ENCODE results near the gene CEP83.

Gene CEP83

GRCh38 chr12:94353130-94353529 lies 106.5 kb downstream of the CEP83 start:
- Histone ChIP-seq H3K27me3 (ENCODE audit: insufficient read depth, low read length, poor library complexity) (no peaks in the 10 kb centered on the region), H3K36me3 (ENCODE audit: insufficient read depth, low read length) (peaks cover 19% of the 10 kb centered on the region), H3K9me3 (ENCODE audit: insufficient read depth, low read length, severe bottlenecking) (peaks cover 31% of the 10 kb centered on the region), H3K9ac (ENCODE audit: low read depth, low read length) (no peak overlapping the region), H3K27ac (ENCODE audit: low read length) (no peak overlapping the region), H3K4me1 (ENCODE audit: insufficient read depth, low read length) (no peaks in the 10 kb centered on the region), H3K4me2 (ENCODE audit: insufficient read depth, low read length) (no peak overlapping the region), H3K4me3 (ENCODE audit: low read depth in 1 of 2, low read length in 2 of 2) (no peak overlapping the region), H3K79me2 (ENCODE audit: insufficient read depth, low read length) (no peaks in the 10 kb centered on the region), H2AFZ (ENCODE audit: low read depth, low read length) (no peak overlapping the region), H4K20me1 (ENCODE audit: insufficient read depth, low read length) (no peaks in the 10 kb centered on the region)
- DNase-seq: no peak
- TF ChIP-seq, protein P1, sequence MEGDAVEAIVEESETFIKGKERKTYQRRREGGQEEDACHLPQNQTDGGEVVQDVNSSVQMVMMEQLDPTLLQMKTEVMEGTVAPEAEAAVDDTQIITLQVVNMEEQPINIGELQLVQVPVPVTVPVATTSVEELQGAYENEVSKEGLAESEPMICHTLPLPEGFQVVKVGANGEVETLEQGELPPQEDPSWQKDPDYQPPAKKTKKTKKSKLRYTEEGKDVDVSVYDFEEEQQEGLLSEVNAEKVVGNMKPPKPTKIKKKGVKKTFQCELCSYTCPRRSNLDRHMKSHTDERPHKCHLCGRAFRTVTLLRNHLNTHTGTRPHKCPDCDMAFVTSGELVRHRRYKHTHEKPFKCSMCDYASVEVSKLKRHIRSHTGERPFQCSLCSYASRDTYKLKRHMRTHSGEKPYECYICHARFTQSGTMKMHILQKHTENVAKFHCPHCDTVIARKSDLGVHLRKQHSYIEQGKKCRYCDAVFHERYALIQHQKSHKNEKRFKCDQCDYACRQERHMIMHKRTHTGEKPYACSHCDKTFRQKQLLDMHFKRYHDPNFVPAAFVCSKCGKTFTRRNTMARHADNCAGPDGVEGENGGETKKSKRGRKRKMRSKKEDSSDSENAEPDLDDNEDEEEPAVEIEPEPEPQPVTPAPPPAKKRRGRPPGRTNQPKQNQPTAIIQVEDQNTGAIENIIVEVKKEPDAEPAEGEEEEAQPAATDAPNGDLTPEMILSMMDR (IDR thresholded peaks at IDR 0.05; ENCODE audit: borderline replicate concordance, extremely low read depth, low read length, poor library complexity, severe bottlenecking): no peak
- TF ChIP-seq EZH2 (IDR thresholded peaks at IDR 0.05; ENCODE audit: borderline replicate concordance, low read depth, low read length, severe bottlenecking): no peak
- no peak for ATAC-seq (ENCODE audit: insufficient read depth, low read depth)

DNA sequence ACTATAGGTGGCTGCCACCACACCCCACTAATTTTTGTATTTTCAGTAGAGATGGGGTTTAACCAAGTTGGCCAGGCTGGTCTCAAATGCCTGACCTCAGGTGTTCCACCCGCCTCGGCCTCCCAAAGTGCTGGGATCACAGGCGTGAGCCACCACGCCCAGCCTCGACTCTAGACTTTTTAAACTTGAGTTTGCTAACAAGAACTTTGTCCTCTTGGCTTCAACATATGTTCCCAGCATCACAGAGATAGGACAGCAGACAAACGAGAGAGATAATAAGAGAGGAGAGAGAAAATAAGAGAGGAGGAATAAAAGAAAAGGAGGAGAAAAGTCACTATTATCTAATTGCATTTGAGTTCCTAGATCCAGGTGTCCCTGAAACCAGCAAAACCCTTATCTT lies 119.1 kb downstream of the CEP83 start:
- H3K9ac ChIP-seq (ENCODE audit: low read depth, low read length): no peak overlapping the region
- H3K27me3 ChIP-seq (ENCODE audit: insufficient read depth, low read length, poor library complexity): no peaks in the 10 kb centered on the region
- no peak overlapping the region for H3K4me3 ChIP-seq (ENCODE audit: low read depth in 1 of 2, low read length in 2 of 2)
- H3K9me3 ChIP-seq (ENCODE audit: insufficient read depth, low read length, severe bottlenecking): no peaks in the 10 kb centered on the region
- DNase-seq (no peak), ATAC-seq (ENCODE audit: insufficient read depth, low read depth) (no peak)
- no peak overlapping the region for H3K27ac ChIP-seq (ENCODE audit: low read length)
- no peak for TF ChIP-seq EZH2 (IDR thresholded peaks at IDR 0.05; ENCODE audit: borderline replicate concordance, low read depth, low read length, severe bottlenecking)
- no peaks in the 10 kb centered on the region; the same call in 1 of the 2 replicates for H3K36me3 ChIP-seq (ENCODE audit: insufficient read depth, low read length)
- no peak overlapping the region for H2AFZ ChIP-seq (ENCODE audit: low read depth, low read length)
- no peaks in the 10 kb centered on the region for H3K4me1 ChIP-seq (ENCODE audit: insufficient read depth, low read length)
- no peaks in the 10 kb centered on the region for H4K20me1 ChIP-seq (ENCODE audit: insufficient read depth, low read length)
- H3K79me2 ChIP-seq (ENCODE audit: insufficient read depth, low read length): no peaks in the 10 kb centered on the region
- no peak overlapping the region for H3K4me2 ChIP-seq (ENCODE audit: insufficient read depth, low read length)

GRCh38 chr12:94338006-94338794 lies 121.5 kb downstream of the CEP83 start:
- Histone ChIP-seq H2AFZ (ENCODE audit: low read depth, low read length) (no peak overlapping the region), H4K20me1 (ENCODE audit: insufficient read depth, low read length) (no peaks in the 10 kb centered on the region), H3K27ac (ENCODE audit: low read length) (no peak overlapping the region), H3K9me3 (ENCODE audit: insufficient read depth, low read length, severe bottlenecking) (no peaks in the 10 kb centered on the region), H3K9ac (ENCODE audit: low read depth, low read length) (no peak overlapping the region), H3K36me3 (ENCODE audit: insufficient read depth, low read length) (no peaks in the 10 kb centered on the region), H3K79me2 (ENCODE audit: insufficient read depth, low read length) (no peaks in the 10 kb centered on the region), H3K27me3 (ENCODE audit: insufficient read depth, low read length, poor library complexity) (no peaks in the 10 kb centered on the region), H3K4me2 (ENCODE audit: insufficient read depth, low read length) (no peak overlapping the region), H3K4me1 (ENCODE audit: insufficient read depth, low read length) (no peaks in the 10 kb centered on the region), H3K4me3 (ENCODE audit: low read depth in 1 of 2, low read length in 2 of 2) (no peak overlapping the region)
- TF ChIP-seq, protein P1 (IDR thresholded peaks at IDR 0.05; ENCODE audit: borderline replicate concordance, extremely low read depth, low read length, poor library complexity, severe bottlenecking): no peak
- no peak for TF ChIP-seq EZH2 (IDR thresholded peaks at IDR 0.05; ENCODE audit: borderline replicate concordance, low read depth, low read length, severe bottlenecking)
- ATAC-seq (ENCODE audit: insufficient read depth, low read depth) (no peak), DNase-seq (no peak)

DNA sequence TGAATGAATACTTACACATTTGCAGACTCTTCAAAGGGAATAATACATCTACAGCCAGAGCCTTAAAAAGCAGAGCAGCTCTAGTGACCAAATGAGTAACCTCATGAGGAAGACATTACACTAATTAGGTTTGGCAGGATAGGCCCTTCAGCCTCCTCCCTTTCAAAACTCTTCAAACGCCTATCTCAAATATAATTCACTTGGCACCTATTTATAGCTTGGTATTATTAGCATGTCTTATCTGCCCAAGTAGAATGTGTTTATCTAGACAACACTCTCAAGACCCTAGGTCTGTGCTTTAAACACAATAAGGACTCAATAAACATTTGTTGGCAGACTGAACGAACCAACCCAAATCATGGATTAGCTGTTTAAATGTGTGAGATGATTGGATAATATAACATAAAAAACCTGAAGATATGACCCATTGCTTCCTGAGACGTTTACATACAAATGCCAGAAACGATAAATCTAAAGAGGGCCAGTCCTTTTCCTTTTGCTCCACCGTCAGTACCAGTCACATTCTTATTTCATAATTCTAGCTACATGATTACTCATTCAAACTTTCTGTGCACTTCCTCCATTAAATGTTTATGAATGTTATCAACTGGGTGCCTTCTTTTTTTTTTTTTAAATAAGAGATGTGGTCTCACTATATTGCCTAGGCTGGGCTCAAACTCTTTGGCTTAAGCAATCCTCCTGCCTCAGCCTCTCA lies 123.3 kb downstream of the CEP83 start:
- H3K4me2 ChIP-seq (ENCODE audit: insufficient read depth, low read length): no peak overlapping the region
- H4K20me1 ChIP-seq (ENCODE audit: insufficient read depth, low read length): no peaks in the 10 kb centered on the region
- ATAC-seq (ENCODE audit: insufficient read depth, low read depth): no peak
- no peaks in the 10 kb centered on the region for H3K27me3 ChIP-seq (ENCODE audit: insufficient read depth, low read length, poor library complexity)
- DNase-seq: no peak
- H3K4me1 ChIP-seq (ENCODE audit: insufficient read depth, low read length): no peaks in the 10 kb centered on the region
- TF ChIP-seq, protein P1 (IDR thresholded peaks at IDR 0.05; ENCODE audit: borderline replicate concordance, extremely low read depth, low read length, poor library complexity, severe bottlenecking): no peak
- TF ChIP-seq EZH2 (IDR thresholded peaks at IDR 0.05; ENCODE audit: borderline replicate concordance, low read depth, low read length, severe bottlenecking): no peak
- no peak overlapping the region for H3K27ac ChIP-seq (ENCODE audit: low read length)
- H3K9me3 ChIP-seq (ENCODE audit: insufficient read depth, low read length, severe bottlenecking): no peaks in the 10 kb centered on the region
- no peak overlapping the region for H3K9ac ChIP-seq (ENCODE audit: low read depth, low read length)
- H2AFZ ChIP-seq (ENCODE audit: low read depth, low read length): no peak overlapping the region
- no peak overlapping the region for H3K4me3 ChIP-seq (ENCODE audit: low read depth in 1 of 2, low read length in 2 of 2)
- H3K36me3 ChIP-seq (ENCODE audit: insufficient read depth, low read length): peaks cover 7% of the 10 kb centered on the region; the same call in 1 of the 2 replicates
- no peaks in the 10 kb centered on the region for H3K79me2 ChIP-seq (ENCODE audit: insufficient read depth, low read length)

Data from DND-41 (cell line).